BJ (cell line): ENCODE data around the gene DOCK1. TPM values are rescaled to one million over a fixed set of nuclear protein-coding genes. Genes with fewer than 3 reads are reported as not detected.

Experiments
- CTCF ChIA-PET: fragments of 350-600 bp; formaldehyde crosslinking; extraction: SDS; loops from one replicate; lab custom pipeline; 2021; ENCODE audit warnings: antibody characterized with exemption, inconsistent platforms; lab: Yijun Ruan, JAX
- POLR2A ChIA-PET: fragments of 300-600 bp; sonication (Branson Sonifier 250); formaldehyde crosslinking; extraction: SDS; loops from one replicate; lab custom pipeline; 2021; ENCODE audit warnings: antibody characterized with exemption; lab: Charles Lee
- DNase-seq: peaks from one replicate; pipeline ENCODE4 v3.0.0-alpha.2; 2011; ENCODE audit warnings: low read depth
- H3K27me3 ChIP-seq: 2 replicates; pipeline ENCODE4 v1.6.0; 2011; ENCODE audit warnings: low read length; ENCODE audit not compliant: control insufficient read depth, insufficient read depth
- H3K36me3 ChIP-seq: 2 replicates; pipeline ENCODE4 v1.5.1; 2011; ENCODE audit warnings: low read length; ENCODE audit not compliant: control insufficient read depth, insufficient read depth
- H3K4me3 ChIP-seq: 2 replicates; pipeline ENCODE4 v1.5.1; 2011; ENCODE audit warnings: low read depth, mild to moderate bottlenecking, control low read depth, low read length
- polyA plus RNA-seq: library from polyadenylated mRNA; depleted of rRNA; stranded (reverse); fragments of >200 nt; gene quantifications from 2 replicates; pipeline ENCODE4 v1.2.3, GENCODE V29; 2011
- TF ChIP-seq, protein P1 (sequence below): IDR thresholded peaks from 2 replicates; pipeline ENCODE4 v1.5.1; 2011; ENCODE audit warnings: low read depth, mild to moderate bottlenecking, control low read depth, inconsistent platforms, low read length, moderate library complexity; ENCODE audit not compliant: insufficient read depth

DOCK1 gene
- polyA plus RNA-seq, 1 experiment, result 20.0 TPM

DNA sequence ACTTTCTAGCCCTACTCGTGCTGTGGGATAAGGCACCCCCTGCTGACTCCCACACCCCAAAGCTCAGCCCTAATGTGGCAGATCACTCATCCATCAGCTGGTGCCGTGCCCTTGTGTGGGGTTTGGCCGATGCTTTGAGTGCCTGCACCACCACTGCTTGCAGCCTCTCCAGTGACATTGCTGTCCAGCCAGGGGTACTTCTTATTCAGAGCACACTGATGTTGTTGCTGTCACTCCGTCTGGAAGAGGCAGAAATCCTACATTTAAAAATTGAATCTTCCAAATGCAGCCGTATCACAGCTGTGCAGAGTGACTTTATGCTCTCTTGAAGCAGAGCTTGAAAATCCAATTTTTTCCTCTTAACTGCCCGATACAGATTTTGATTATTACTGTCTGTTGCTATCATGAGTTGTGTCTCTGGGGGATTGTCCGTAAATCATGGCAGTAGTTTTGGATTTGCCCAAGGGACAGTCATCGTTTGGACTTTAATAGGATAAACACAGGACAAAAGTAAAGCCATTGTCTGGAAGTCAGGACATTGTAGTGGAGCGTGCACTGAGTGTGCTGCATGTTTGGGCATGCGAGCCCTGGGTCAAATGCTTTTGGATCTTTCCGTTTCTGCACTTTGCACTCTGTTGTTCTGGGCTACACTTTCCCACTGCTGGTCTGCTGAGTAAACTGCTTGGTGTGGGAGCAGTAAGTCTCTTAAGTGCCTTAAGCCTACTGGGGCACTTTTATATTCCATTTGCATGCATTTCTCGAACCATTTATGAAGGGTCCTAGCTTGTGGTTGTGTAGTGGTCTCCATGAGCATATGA, 128.2 kb downstream of the DOCK1 start:
- Histone ChIP-seq H3K27me3 (no peaks in the 10 kb centered on the region), H3K36me3 (peaks cover 26% of the 10 kb centered on the region), H3K4me3 (no peak overlapping the region)
- no peak for DNase-seq
- POLR2A ChIA-PET, result no interaction called here
- CTCF ChIA-PET, result no interaction called here
- TF ChIP-seq, protein P1, sequence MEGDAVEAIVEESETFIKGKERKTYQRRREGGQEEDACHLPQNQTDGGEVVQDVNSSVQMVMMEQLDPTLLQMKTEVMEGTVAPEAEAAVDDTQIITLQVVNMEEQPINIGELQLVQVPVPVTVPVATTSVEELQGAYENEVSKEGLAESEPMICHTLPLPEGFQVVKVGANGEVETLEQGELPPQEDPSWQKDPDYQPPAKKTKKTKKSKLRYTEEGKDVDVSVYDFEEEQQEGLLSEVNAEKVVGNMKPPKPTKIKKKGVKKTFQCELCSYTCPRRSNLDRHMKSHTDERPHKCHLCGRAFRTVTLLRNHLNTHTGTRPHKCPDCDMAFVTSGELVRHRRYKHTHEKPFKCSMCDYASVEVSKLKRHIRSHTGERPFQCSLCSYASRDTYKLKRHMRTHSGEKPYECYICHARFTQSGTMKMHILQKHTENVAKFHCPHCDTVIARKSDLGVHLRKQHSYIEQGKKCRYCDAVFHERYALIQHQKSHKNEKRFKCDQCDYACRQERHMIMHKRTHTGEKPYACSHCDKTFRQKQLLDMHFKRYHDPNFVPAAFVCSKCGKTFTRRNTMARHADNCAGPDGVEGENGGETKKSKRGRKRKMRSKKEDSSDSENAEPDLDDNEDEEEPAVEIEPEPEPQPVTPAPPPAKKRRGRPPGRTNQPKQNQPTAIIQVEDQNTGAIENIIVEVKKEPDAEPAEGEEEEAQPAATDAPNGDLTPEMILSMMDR, result no peak

DNA sequence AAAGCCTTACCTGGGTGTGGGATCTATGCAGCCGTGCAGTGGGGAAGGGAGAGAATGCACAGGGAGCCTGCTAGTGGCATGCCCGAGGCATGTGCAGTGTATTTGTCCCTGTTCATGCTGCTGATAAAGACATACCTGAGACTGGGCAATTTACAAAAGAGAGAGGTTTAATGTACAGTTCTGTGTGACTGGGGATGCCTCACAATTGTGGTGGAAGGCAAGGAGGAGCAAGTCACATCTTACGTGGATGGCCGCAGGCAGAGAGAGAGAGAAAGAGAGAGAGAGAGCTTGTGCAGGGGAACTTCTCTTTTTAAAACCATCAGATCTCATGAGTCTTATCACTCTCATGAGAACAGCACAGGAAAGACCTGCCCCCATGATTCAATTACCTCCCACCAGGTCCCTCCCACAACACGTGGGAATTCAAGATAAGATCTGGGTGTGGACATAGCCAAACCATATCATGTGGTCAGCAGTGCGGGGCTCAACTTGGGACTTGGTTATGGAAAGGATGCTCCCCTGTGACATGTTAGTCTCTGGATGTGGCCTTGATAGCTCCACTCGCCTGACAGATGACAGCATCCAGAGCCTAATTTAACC, 128.9 kb downstream of the DOCK1 start:
- no peaks in the 10 kb centered on the region for H3K27me3 ChIP-seq
- H3K4me3 ChIP-seq, result no peak overlapping the region
- H3K36me3 ChIP-seq, result peaks cover 22% of the 10 kb centered on the region
- POLR2A ChIA-PET, result no interaction called here
- CTCF ChIA-PET, result no interaction called here
- DNase-seq, result no peak
- TF ChIP-seq, protein P1, result no peak

DNA sequence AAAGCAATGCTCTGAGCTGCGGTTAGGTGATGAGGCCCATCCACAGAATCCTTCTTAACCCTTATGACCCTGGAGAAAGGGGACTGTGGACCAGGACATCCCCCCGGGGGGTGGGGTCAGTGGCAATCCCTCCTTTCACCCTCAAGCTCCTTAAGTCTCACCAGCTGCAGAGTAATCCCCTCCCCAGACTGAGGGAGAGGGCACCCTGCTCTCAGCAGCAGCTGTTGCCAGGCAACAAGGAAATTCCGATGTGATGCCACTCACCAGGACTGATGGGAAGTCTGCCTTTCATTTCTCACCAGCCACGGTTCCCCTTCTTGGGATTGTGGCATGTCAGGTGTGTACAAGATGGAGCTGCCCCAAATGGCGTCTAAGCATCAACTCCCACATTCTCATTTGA, 129.6 kb downstream of the DOCK1 start:
- DNase-seq, result no peak
- TF ChIP-seq, protein P1, result no peak
- ChIA-PET CTCF (no interaction called here), POLR2A (no interaction called here)
- Histone ChIP-seq H3K27me3 (no peaks in the 10 kb centered on the region), H3K36me3 (peaks cover 18% of the 10 kb centered on the region), H3K4me3 (no peak overlapping the region)

DNA sequence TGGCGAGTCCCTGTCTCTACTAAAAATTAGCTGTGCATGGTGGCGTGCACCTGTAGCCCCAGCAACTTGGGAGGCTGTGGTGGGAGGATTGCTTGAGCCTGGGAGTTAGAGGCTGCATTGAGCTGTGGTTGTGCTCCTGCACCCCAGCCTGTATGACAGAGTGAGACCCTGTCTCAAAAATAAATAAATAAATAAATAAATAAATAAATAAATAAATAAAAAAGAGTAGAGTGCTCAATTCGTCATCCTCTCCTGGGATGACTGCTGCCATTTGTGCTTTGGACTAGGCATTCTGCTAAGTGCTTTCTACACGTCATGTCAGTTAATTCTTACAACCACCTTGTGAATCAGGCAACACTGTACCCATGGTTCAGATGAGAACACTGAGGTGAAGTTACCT, 130.6 kb downstream of the DOCK1 start:
- H3K36me3 ChIP-seq, result peaks cover 16% of the 10 kb centered on the region
- CTCF ChIA-PET, result no interaction called here
- TF ChIP-seq, protein P1, result no peak
- POLR2A ChIA-PET, result no interaction called here
- H3K27me3 ChIP-seq, result no peaks in the 10 kb centered on the region
- no peak for DNase-seq
- H3K4me3 ChIP-seq, result no peak overlapping the region

DNA sequence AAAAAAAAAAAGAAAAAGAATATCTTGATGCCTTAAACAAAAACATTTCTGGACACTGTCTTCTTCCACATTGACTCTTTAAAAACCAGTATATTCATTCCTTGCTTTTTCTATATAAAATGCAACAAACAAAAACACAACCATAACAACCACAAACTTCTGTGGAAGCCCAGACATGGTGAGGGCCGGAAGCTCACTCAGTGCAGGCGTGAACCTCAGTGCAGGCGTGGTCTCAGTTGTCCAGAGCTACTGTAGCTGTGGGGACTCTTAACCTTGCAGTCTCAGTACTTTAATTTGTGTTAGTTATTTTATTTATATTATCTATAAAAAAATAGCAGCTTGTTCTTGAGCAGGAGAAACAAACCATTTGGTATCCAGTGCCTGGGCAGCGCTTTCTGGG, 131.8 kb downstream of the DOCK1 start:
- CTCF ChIA-PET, result interaction anchor here (0.9 kb wide), 1 partner anchor 12 kb away, joined by 3 read pairs; no protein-coding TSS in a partner anchor
- DNase-seq, result no peak
- no peak overlapping the region for H3K4me3 ChIP-seq
- TF ChIP-seq, protein P1, result no peak
- H3K27me3 ChIP-seq, result no peaks in the 10 kb centered on the region
- H3K36me3 ChIP-seq, result peaks cover 13% of the 10 kb centered on the region
- POLR2A ChIA-PET, result no interaction called here
